Ovary (tissue), 3 donors: ENCODE results near the gene PDLIM7.

Experiments used
- CTCF ChIP-seq, 3 donors: fragments of 450-650 bp in 2 of 3; fragments of 200-600 bp in 1 of 3; IDR thresholded peaks; one replicate each; pipeline versions ENCODE4 v1.5.1 to v1.8.0; 2016 to 2022; ENCODE audit warnings: antibody characterized with exemption in 3 of 3, mild to moderate bottlenecking in 1 of 3
- EP300 ChIP-seq: sonication (generic); formaldehyde crosslinking; IDR thresholded peaks from one replicate; pipeline ENCODE4 v1.6.1; 2017; ENCODE audit warnings: antibody characterized with exemption
- POLR2A ChIP-seq: fragments of 450-650 bp; IDR thresholded peaks from one replicate; pipeline ENCODE4 v1.6.1; 2017; ENCODE audit warnings: antibody characterized with exemption, mild to moderate bottlenecking, moderate library complexity
- donor health status: DM: no; HTN: no; CAD: no.

GRCh38 chr5:177483994-177484901, 13.2 kb downstream of the PDLIM7 start:
- TF ChIP-seq CTCF (IDR thresholded peaks at IDR 0.05) (no peak), POLR2A (no peak), EP300 (no peak)
